IgD-negative memory B cell (primary cell): ENCODE measurements around the gene GRK5. TPM values are rescaled to one million over a fixed set of nuclear protein-coding genes. Genes with fewer than 3 reads are reported as not detected.
A peak's percentile ranks its signal among the peaks of the same experiment; 100 is the strongest.

Source experiments
- H3K27ac Mint-ChIP-seq, 3 donors: one replicate each; pipeline ENCODE4 v1.8.0; 2020 to 2022; ENCODE audit warnings: mild to moderate bottlenecking in 3 of 3, mixed read lengths in 3 of 3, moderate library complexity in 1 of 3
- H3K27me3 Mint-ChIP-seq: one replicate; pipeline ENCODE4 v1.8.0; 2021; ENCODE audit warnings: mixed read lengths
- H3K36me3 Mint-ChIP-seq: one replicate; pipeline ENCODE4 v1.8.0; 2020; ENCODE audit warnings: mild to moderate bottlenecking, mixed read lengths
- H3K4me1 Mint-ChIP-seq, 3 donors: one replicate each; pipeline ENCODE4 v1.8.0; 2020 to 2022; ENCODE audit warnings: mixed read lengths in 3 of 3, mild to moderate bottlenecking in 1 of 3
- H3K4me3 Mint-ChIP-seq, 4 donors: one replicate each; pipeline ENCODE4 v1.8.0; 2020 to 2022; ENCODE audit warnings: mild to moderate bottlenecking in 4 of 4, mixed read lengths in 4 of 4, moderate library complexity in 3 of 4
- H3K9me3 Mint-ChIP-seq, 3 donors: one replicate each; pipeline ENCODE4 v1.8.0; 2020 to 2021; ENCODE audit warnings: mixed read lengths in 3 of 3, mild to moderate bottlenecking in 1 of 3
- polyA plus RNA-seq: library from polyadenylated mRNA; unstranded; fragments of 300-500 nt; fragmentation: Illumina TruSeq; gene quantifications from one replicate; pipeline ENCODE4 v1.2.3, GENCODE V29; 2021

The GRK5 gene
- polyA plus RNA-seq, 1 donor from 2014 or later: 18.1 TPM

GRCh38 chr10:119470920-119471702 is 263.7 kb downstream of the GRK5 start:
- peaks cover under 1 to 6% (median 5%) of the 10 kb centered on the region in 3 donors for H3K4me1 Mint-ChIP-seq
- H3K9me3 Mint-ChIP-seq: peaks cover 0 to 5% (median 0%) of the 10 kb centered on the region in 3 donors
- H3K4me3 Mint-ChIP-seq: no peak overlapping the region
- H3K27ac Mint-ChIP-seq: no peak overlapping the region
- no peaks in the 10 kb centered on the region for H3K36me3 Mint-ChIP-seq
- peaks cover 4% of the 10 kb centered on the region for H3K27me3 Mint-ChIP-seq

- no peaks in the 10 kb centered on the region for H3K36me3 Mint-ChIP-seq
- H3K4me3 Mint-ChIP-seq: no peak overlapping the region
- peaks cover 6% of the 10 kb centered on the region for H3K27me3 Mint-ChIP-seq
- peaks cover 18 to 23% (median 18%) of the 10 kb centered on the region in 3 donors for H3K4me1 Mint-ChIP-seq
- H3K9me3 Mint-ChIP-seq: peaks cover 0 to 5% (median 0%) of the 10 kb centered on the region in 3 donors
- no peak overlapping the region for H3K27ac Mint-ChIP-seq
These were observed 266.4 kb downstream of the GRK5 start for GRCh38 chr10:119473771-119474170.

- Mint-ChIP-seq H3K27ac (no peak overlapping the region), H3K27me3 (peaks cover 6% of the 10 kb centered on the region), H3K36me3 (no peaks in the 10 kb centered on the region), H3K4me3 (no peak overlapping the region), H3K9me3 (peaks cover 0 to 5% (median 0%) of the 10 kb centered on the region in 3 donors), H3K4me1 (peaks cover 21 to 31% (median 24%) of the 10 kb centered on the region in 3 donors)
These were observed 267.2 kb downstream of the GRK5 start for GRCh38 chr10:119474606-119475005.

- H3K9me3 Mint-ChIP-seq: peaks cover 0 to 5% (median 0%) of the 10 kb centered on the region in 3 donors
- H3K4me1 Mint-ChIP-seq: peaks cover 21 to 31% (median 26%) of the 10 kb centered on the region in 3 donors
- peaks cover 6% of the 10 kb centered on the region for H3K27me3 Mint-ChIP-seq
- H3K4me3 Mint-ChIP-seq: peak overlapping the region; percentile 16 to 82 (median 68)
- no peaks in the 10 kb centered on the region for H3K36me3 Mint-ChIP-seq
- peak overlapping the region; percentile 78 to 95 (median 86) for H3K27ac Mint-ChIP-seq
These were observed 270.1 kb downstream of the GRK5 start for GRCh38 chr10:119477444-119477843.

- H3K4me3 Mint-ChIP-seq: peak overlapping the region; percentile 19 to 82 (median 68)
- peak overlapping the region; percentile 78 to 95 (median 86) for H3K27ac Mint-ChIP-seq
- no peaks in the 10 kb centered on the region for H3K36me3 Mint-ChIP-seq
- peaks cover 0 to 5% (median 0%) of the 10 kb centered on the region in 3 donors for H3K9me3 Mint-ChIP-seq
- H3K27me3 Mint-ChIP-seq: peaks cover 6% of the 10 kb centered on the region
- peaks cover 21 to 31% (median 26%) of the 10 kb centered on the region in 3 donors for H3K4me1 Mint-ChIP-seq
These were observed 270.9 kb downstream of the GRK5 start for GRCh38 chr10:119478111-119478802.

GRCh38 chr10:119478811-119479341 is 271.5 kb downstream of the GRK5 start:
- H3K4me1 Mint-ChIP-seq: peaks cover 21 to 31% (median 26%) of the 10 kb centered on the region in 3 donors
- H3K9me3 Mint-ChIP-seq: peaks cover 0 to 2% (median 0%) of the 10 kb centered on the region in 3 donors
- H3K27ac Mint-ChIP-seq: peak overlapping the region; percentile 76 to 95 (median 78)
- peaks cover 6% of the 10 kb centered on the region for H3K27me3 Mint-ChIP-seq
- H3K36me3 Mint-ChIP-seq: no peaks in the 10 kb centered on the region
- H3K4me3 Mint-ChIP-seq: peak overlapping the region; percentile 19 to 82 (median 68)

GRCh38 chr10:119479532-119479931 is 272.2 kb downstream of the GRK5 start:
- Mint-ChIP-seq H3K4me3 (peak overlapping the region in 1 of 4 donors; percentile 10), H3K36me3 (no peaks in the 10 kb centered on the region), H3K9me3 (no peaks in the 10 kb centered on the region), H3K27me3 (peaks cover 6% of the 10 kb centered on the region), H3K4me1 (peaks cover 21 to 31% (median 26%) of the 10 kb centered on the region in 3 donors), H3K27ac (peak overlapping the region in 2 of 3 donors; percentile 85)

GRCh38 chr10:119480667-119481066 is 273.3 kb downstream of the GRK5 start:
- Mint-ChIP-seq H3K4me1 (peaks cover 21 to 31% (median 26%) of the 10 kb centered on the region in 3 donors), H3K27me3 (peaks cover 2% of the 10 kb centered on the region), H3K9me3 (no peaks in the 10 kb centered on the region), H3K27ac (no peak overlapping the region), H3K4me3 (no peak overlapping the region), H3K36me3 (no peaks in the 10 kb centered on the region)

GRCh38 chr10:119481781-119482426 is 274.5 kb downstream of the GRK5 start:
- peaks cover 2% of the 10 kb centered on the region for H3K27me3 Mint-ChIP-seq
- H3K4me1 Mint-ChIP-seq: peaks cover 18 to 27% (median 26%) of the 10 kb centered on the region in 3 donors
- H3K36me3 Mint-ChIP-seq: no peaks in the 10 kb centered on the region
- H3K4me3 Mint-ChIP-seq: no peak overlapping the region
- H3K9me3 Mint-ChIP-seq: no peaks in the 10 kb centered on the region
- no peak overlapping the region for H3K27ac Mint-ChIP-seq

- Mint-ChIP-seq H3K36me3 (no peaks in the 10 kb centered on the region), H3K27me3 (no peaks in the 10 kb centered on the region), H3K4me1 (peaks cover 9 to 17% (median 15%) of the 10 kb centered on the region in 3 donors), H3K27ac (no peak overlapping the region), H3K4me3 (no peak overlapping the region), H3K9me3 (no peaks in the 10 kb centered on the region)
These were observed 275.6 kb downstream of the GRK5 start for GRCh38 chr10:119483001-119483400.

- no peak overlapping the region for H3K27ac Mint-ChIP-seq
- no peaks in the 10 kb centered on the region for H3K9me3 Mint-ChIP-seq
These were observed 276.5 kb downstream of the GRK5 start for GRCh38 chr10:119483839-119484238.

GRCh38 chr10:119488675-119489074 is 281.3 kb downstream of the GRK5 start:
- Mint-ChIP-seq H3K27ac (peak overlapping the region in 1 of 3 donors; percentile 62), H3K9me3 (no peaks in the 10 kb centered on the region), H3K4me3 (peak overlapping the region in 2 of 4 donors; percentile 12 to 92), H3K36me3 (no peaks in the 10 kb centered on the region), H3K4me1 (peaks cover 2 to 6% (median 5%) of the 10 kb centered on the region in 3 donors), H3K27me3 (no peaks in the 10 kb centered on the region)

More at GRCh38 chr10:119483839-119484238, 276.5 kb downstream of the GRK5 start:
- H3K4me1 Mint-ChIP-seq: peaks cover 2 to 8% (median 7%) of the 10 kb centered on the region in 3 donors
- peak overlapping the region in 1 of 4 donors; percentile 28 for H3K4me3 Mint-ChIP-seq
- no peaks in the 10 kb centered on the region for H3K27me3 Mint-ChIP-seq
- no peaks in the 10 kb centered on the region for H3K36me3 Mint-ChIP-seq

GRCh38 chr10:119489991-119490326 is 282.6 kb downstream of the GRK5 start:
- no peaks in the 10 kb centered on the region for H3K9me3 Mint-ChIP-seq
- no peaks in the 10 kb centered on the region for H3K36me3 Mint-ChIP-seq
- peak overlapping the region in 3 of 4 donors; percentile 87 to 92 (median 88) for H3K4me3 Mint-ChIP-seq
- no peaks in the 10 kb centered on the region for H3K27me3 Mint-ChIP-seq
- H3K4me1 Mint-ChIP-seq: peaks cover 5 to 10% (median 6%) of the 10 kb centered on the region in 3 donors
- no peak overlapping the region for H3K27ac Mint-ChIP-seq

GRCh38 chr10:119491966-119492757 is 284.8 kb downstream of the GRK5 start:
- H3K4me3 Mint-ChIP-seq: no peak overlapping the region
- peaks cover 5 to 13% (median 12%) of the 10 kb centered on the region in 3 donors for H3K4me1 Mint-ChIP-seq
- no peaks in the 10 kb centered on the region for H3K36me3 Mint-ChIP-seq
- no peaks in the 10 kb centered on the region for H3K9me3 Mint-ChIP-seq
- H3K27ac Mint-ChIP-seq: no peak overlapping the region
- H3K27me3 Mint-ChIP-seq: no peaks in the 10 kb centered on the region
